Measurements from ENCODE around the gene CCDC71L. TPM values are rescaled to one million over a fixed set of nuclear protein-coding genes. Genes with fewer than 3 reads are reported as not detected.

The CCDC71L gene
- total and polyA plus RNA-seq, 2 of the 4 experiments (the other 2 are of a cell fraction): 19.7 to 20.6 TPM

GRCh38 chr7:106683941-106684340 is 23.0 kb upstream of the CCDC71L start:
- Histone ChIP-seq H3K4me1 (ENCODE audit: control insufficient read depth, insufficient read depth, low read length) (peaks cover 5% of the 10 kb centered on the region; the same call in 1 of the 2 replicates), H3K4ac (ENCODE audit: low read depth, low read length) (no peak overlapping the region), H3K9ac (ENCODE audit: low read depth, low read length) (no peak overlapping the region), H3K56ac (ENCODE audit: extremely low read depth, insufficient read depth, low read length) (no peak overlapping the region), H3K4me3 (ENCODE audit: insufficient read depth, low read depth, low read length) (no peak overlapping the region), H3K9me3 (ENCODE audit: control insufficient read depth, insufficient read depth, low read length) (no peaks in the 10 kb centered on the region), H4K8ac (ENCODE audit: low read depth in 2 of 2, low read length in 2 of 2) (no peak overlapping the region), H4K20me1 (ENCODE audit: insufficient read depth, low read length) (no peaks in the 10 kb centered on the region), H3K27ac (ENCODE audit: insufficient read depth, low read length) (no peak overlapping the region), H3K36me3 (ENCODE audit: control insufficient read depth, insufficient read depth, low read length) (no peaks in the 10 kb centered on the region), H3K79me1 (ENCODE audit: low read depth in 1 of 2, low read length in 2 of 2) (peaks cover 0 to 9% of the 10 kb centered on the region in 2 experiments; a peak in 1 of 4 replicates), H4K91ac (ENCODE audit: insufficient read depth, low read depth, low read length) (no peak overlapping the region), H4K5ac (ENCODE audit: low read depth, low read length) (no peak overlapping the region), H3K4me2 (ENCODE audit: low read depth, low read length) (no peak overlapping the region), H3K23ac (ENCODE audit: low read depth, low read length) (no peak overlapping the region), H2BK20ac (ENCODE audit: low read depth, low read length) (no peak overlapping the region), H3K9me1 (ENCODE audit: insufficient read depth, low read length) (peaks cover 4% of the 10 kb centered on the region), H2AFZ (replicated peaks; ENCODE audit: low read length, poor library complexity) (no peak overlapping the region), H2AK5ac (ENCODE audit: low read depth, low read length) (no peak overlapping the region), H2BK15ac (ENCODE audit: low read depth, low read length) (no peak overlapping the region), H3K18ac (ENCODE audit: low read depth, low read length) (no peak overlapping the region), H2BK5ac (ENCODE audit: low read depth, low read length, poor library complexity, severe bottlenecking) (no peak overlapping the region), H2AK9ac (replicated peaks; ENCODE audit: low read depth, low read length, poor library complexity) (no peak overlapping the region), H3K27me3 (ENCODE audit: control insufficient read depth, insufficient read depth, low read length) (no peaks in the 10 kb centered on the region), H2BK120ac (ENCODE audit: low read depth, low read length) (no peak overlapping the region), H3K14ac (replicated peaks; ENCODE audit: low read depth, low read length) (no peak overlapping the region)
- intact Hi-C loops (cut with micrococcal nuclease) (no loop called here), dilution Hi-C loops (cut with HindIII; ENCODE audit: low sequenced_read_pairs, unreplicated experiment) (no loop called here), in situ Hi-C loops (cut with MboI; ENCODE audit: low sequenced_read_pairs) (no loop called here)
- no TSS peak for BruUV-seq (replicated peaks)
- ChIA-PET CTCF (no interaction called here), POLR2A (ENCODE audit: unreplicated experiment) (no interaction called here)
- TF ChIP-seq BHLHE40 (IDR thresholded peaks at IDR 0.05; ENCODE audit: low read depth, low read length) (no peak), CTCF (conservative IDR thresholded peaks at IDR 0.05; ENCODE audit: low read depth, low read length) (no peak), FOS (IDR thresholded peaks at IDR 0.05; ENCODE audit: low read depth, low read length) (no peak), MAFK (IDR thresholded peaks at IDR 0.05; ENCODE audit: low read depth, low read length) (no peak), MAZ (IDR thresholded peaks at IDR 0.05; ENCODE audit: borderline replicate concordance, low read depth, low read length) (no peak)
- ATAC-seq (ENCODE audit: low read depth): no peak
- DNase-seq: no peak
- no CpG with 5 or more reads among the region's 3 CpGs for WGBS, 2 experiments (ENCODE audit: extremely low coverage in 2 of 2, insufficient read length in 1 of 2)

Data from IMR-90 (cell line).